Mucosa of descending colon (tissue), 3 donors: ENCODE data around the gene KAZN. TPM values are rescaled to one million over a fixed set of nuclear protein-coding genes. Genes with fewer than 3 reads are reported as not detected.

Experiments
- ATAC-seq: fragments of 200-7000 bp; cut with Tn5 transposase; one replicate; pipeline ENCODE4 v1.9.1; 2020; ENCODE audit warnings: mild to moderate bottlenecking, moderate library complexity
- DNase-seq, 3 donors: peaks; one replicate each; pipeline ENCODE4 v3.0.0-alpha.2; 2020
- H3K36me3 ChIP-seq: fragments of 200-600 bp; one replicate; pipeline ENCODE4 v1.8.0; 2021; ENCODE audit warnings: low read depth, mild to moderate bottlenecking
- H3K4me1 ChIP-seq: fragments of 200-600 bp; one replicate; pipeline ENCODE4 v1.8.0; 2021; ENCODE audit warnings: low read depth, mild to moderate bottlenecking
- H3K4me3 ChIP-seq: fragments of 200-600 bp; one replicate; pipeline ENCODE4 v1.8.0; 2021; ENCODE audit warnings: mild to moderate bottlenecking
- H3K9me3 ChIP-seq: fragments of 200-600 bp; one replicate; pipeline ENCODE4 v1.8.0; 2021; ENCODE audit warnings: mild to moderate bottlenecking
- CTCF ChIP-seq: fragments of 200-600 bp; IDR thresholded peaks from one replicate; pipeline ENCODE4 v1.8.0; 2022; ENCODE audit warnings: antibody characterized with exemption, mild to moderate bottlenecking
- intact Hi-C, 2 donors: fragments of 100-400 bp; cut with DNase I in 1 of 2; cut with micrococcal nuclease in 1 of 2; formaldehyde crosslinking; loops; one replicate each; pipeline versions ENCODE4 v1.11.0 to v1.11.1; 2022; cut with DNase I, micrococcal nuclease
- total RNA-seq, 3 donors: library from RNA; stranded (reverse); fragmentation: NEBNext Ultra II Directional in 2 of 3; extraction: Animal tissue kit (Norgen Biotek cat#: 25700) in 2 of 3; gene quantifications; one replicate each; pipeline versions ENCODE4 v1.2.1 to v1.2.4, GENCODE V29; 2021 to 2023
- donor health status: DM: no; HTN: no; CAD: no; lungs with moderate emphysema.
- donor health status: DM: no; HTN: no; CAD: no.
- donor health status: DM: no; HTN: yes; CAD: no.

Gene KAZN
- total RNA-seq, 3 donors from 2014 or later = 9.7 to 21.9 (median 15.8) TPM

- no peak for TF ChIP-seq CTCF
- no peaks in the 10 kb centered on the region for H3K36me3 ChIP-seq
- peaks cover 8% of the 10 kb centered on the region for H3K4me1 ChIP-seq
- peak in 1 of 3 donors; percentile 21 for DNase-seq
- intact Hi-C loops = no loop called here
- H3K4me3 ChIP-seq = no peak overlapping the region
- ATAC-seq = no peak
- no peaks in the 10 kb centered on the region for H3K9me3 ChIP-seq
These were observed 489.9 kb downstream of the KAZN start for GRCh38 chr1:15088281-15088971.

GRCh38 chr1:15089258-15089992 lies 490.9 kb downstream of the KAZN start:
- Histone ChIP-seq H3K4me3 (no peak overlapping the region), H3K36me3 (no peaks in the 10 kb centered on the region), H3K9me3 (no peaks in the 10 kb centered on the region), H3K4me1 (peaks cover 8% of the 10 kb centered on the region)
- DNase-seq (no peak), ATAC-seq (peak; percentile 58)
- TF ChIP-seq CTCF = no peak
- intact Hi-C loops = no loop called here

GRCh38 chr1:15090373-15090772 lies 491.9 kb downstream of the KAZN start:
- Histone ChIP-seq H3K4me3 (no peak overlapping the region), H3K36me3 (no peaks in the 10 kb centered on the region), H3K9me3 (no peaks in the 10 kb centered on the region), H3K4me1 (peaks cover 8% of the 10 kb centered on the region)
- no peak for TF ChIP-seq CTCF
- DNase-seq (peak; percentile 87 to 90 (median 90)), ATAC-seq (peak; percentile 100)
- intact Hi-C loops = no loop called here

- H3K9me3 ChIP-seq = no peaks in the 10 kb centered on the region
- no peak overlapping the region for H3K4me3 ChIP-seq
- H3K36me3 ChIP-seq = no peaks in the 10 kb centered on the region
- ATAC-seq (no peak), DNase-seq (no peak)
- TF ChIP-seq CTCF = no peak
- H3K4me1 ChIP-seq = peaks cover 8% of the 10 kb centered on the region
- intact Hi-C loops = no loop called here
These were observed 495.6 kb downstream of the KAZN start for GRCh38 chr1:15094056-15094455.

GRCh38 chr1:15094719-15095495 lies 496.4 kb downstream of the KAZN start:
- intact Hi-C loops = no loop called here
- no peak for TF ChIP-seq CTCF
- DNase-seq (no peak), ATAC-seq (no peak)
- peaks cover 8% of the 10 kb centered on the region for H3K4me1 ChIP-seq
- no peak overlapping the region for H3K4me3 ChIP-seq
- H3K9me3 ChIP-seq = no peaks in the 10 kb centered on the region
- H3K36me3 ChIP-seq = no peaks in the 10 kb centered on the region
